SHP77 treated with DMSO at 0.1 percent for 48 hours (cell line): ENCODE measurements around the gene CDIPT.
A peak's percentile ranks its signal among the peaks of the same experiment; 100 is the strongest.
"Not testable (repeated sequence)": the region's sequence is repeated elsewhere in the genome, so short reads cannot be mapped to it uniquely, and the experiment has no call there.

Experiments used
- DNase-seq: peaks from one replicate; lab custom pipeline; 2025; lab: John Stamatoyannopoulos, UW

Gene CDIPT

GRCh38 chr16:29858149-29858849 lies 4.7 kb downstream of the CDIPT start:
- no peak for DNase-seq

DNA sequence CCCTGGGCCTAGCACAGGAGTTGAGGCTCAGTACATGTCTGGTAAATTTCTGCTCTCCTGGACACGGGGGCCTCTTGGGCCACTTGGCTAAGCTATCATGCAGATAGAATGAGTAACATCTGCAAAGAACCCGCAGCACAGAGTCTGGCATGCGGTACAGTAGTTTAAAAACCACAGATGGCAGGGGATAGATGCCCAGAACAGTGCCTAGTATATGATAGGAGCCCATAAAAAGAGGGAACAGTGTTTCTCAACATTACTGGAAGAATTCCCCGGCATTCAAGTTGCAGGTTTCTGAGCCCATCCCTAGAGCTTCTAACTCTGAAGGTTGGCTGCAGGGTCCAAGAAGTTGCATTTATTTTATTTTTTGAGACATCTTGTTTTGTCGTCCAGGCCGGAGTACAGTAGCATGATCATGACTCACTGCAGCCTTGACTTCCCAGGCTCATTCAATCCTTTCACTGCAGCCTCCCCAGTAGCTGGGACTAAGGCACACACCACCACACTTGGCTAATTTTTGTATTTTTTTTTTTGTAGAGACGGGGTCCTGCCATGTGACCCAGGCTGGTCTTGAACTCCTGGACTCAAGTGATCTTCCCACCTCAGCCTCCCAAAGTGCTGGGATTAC lies 5.8 kb downstream of the CDIPT start:
- no peak for DNase-seq

GRCh38 chr16:29854520-29855100 lies 8.4 kb downstream of the CDIPT start:
- DNase-seq: no peak

- DNase-seq: no peak
These were observed 10.4 kb downstream of the CDIPT start for GRCh38 chr16:29852654-29853053.

GRCh38 chr16:29850998-29851397 lies 12.0 kb downstream of the CDIPT start:
- no peak for DNase-seq

DNA sequence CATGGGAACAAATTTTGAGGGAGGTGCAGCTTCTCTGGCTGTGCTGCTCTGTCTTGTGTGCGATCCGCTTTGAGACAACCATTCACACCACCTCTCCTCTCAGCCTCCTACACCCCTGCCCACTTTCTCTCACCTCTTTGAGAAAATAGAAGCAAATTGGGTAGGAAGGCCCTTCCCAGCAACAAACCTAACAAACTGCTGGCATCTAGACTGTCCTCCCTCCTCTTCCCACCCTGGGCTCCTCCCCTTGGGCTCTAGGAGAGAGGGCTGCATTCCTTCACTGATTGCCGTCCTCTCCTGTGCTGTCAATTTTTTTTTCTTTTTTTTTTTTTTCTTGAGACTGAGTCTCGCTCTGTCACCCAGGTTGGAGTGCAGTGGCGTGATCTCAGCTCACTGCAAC lies 13.5 kb downstream of the CDIPT start:
- no peak for DNase-seq

GRCh38 chr16:29848420-29849297 lies 14.4 kb downstream of the CDIPT start:
- DNase-seq: peak; percentile 61

DNA sequence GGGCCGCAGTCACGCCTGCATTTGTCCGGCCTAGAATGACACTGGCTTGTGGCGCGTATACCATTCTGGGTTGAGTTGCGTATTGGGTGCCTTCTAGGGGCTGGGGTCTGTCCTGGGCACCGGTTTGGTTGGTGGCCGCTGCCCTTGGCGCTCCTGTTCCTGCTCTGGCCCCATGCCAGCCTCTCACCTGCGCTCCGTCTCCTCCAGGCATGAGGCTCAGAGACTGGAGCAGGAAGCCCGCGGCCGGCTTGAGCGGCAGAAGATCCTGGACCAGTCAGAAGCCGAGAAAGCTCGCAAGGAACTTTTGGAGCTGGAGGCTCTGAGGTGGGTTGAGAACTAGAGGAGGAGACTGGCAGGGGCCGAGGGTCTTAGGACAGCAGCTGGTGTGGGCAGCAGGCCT lies 17.4 kb downstream of the CDIPT start:
- no peak for DNase-seq

GRCh38 chr16:29844575-29845331 lies 18.3 kb downstream of the CDIPT start:
- no peak for DNase-seq

DNA sequence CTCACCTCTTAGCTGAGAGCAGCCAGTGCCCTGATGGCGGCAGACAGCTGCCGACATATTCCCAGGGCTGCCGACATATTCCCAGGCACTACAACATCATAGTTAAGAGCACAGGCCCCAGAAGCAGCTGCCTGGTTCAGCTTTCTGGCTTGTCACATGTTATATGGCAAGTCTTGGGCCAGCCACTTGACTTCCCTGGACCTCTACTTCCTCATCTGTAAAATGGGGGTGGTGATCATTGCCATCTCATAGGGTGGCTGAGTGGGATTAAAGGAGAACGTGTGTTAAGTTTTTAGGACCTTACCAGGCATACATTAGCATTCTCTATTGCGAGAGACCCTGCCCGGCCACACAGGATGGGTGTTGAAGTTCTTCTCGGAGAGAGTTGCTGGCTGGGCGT lies 19.1 kb downstream of the CDIPT start:
- DNase-seq: no peak

- no peak for DNase-seq
These were observed 20.2 kb downstream of the CDIPT start for GRCh38 chr16:29842732-29843346.

DNA sequence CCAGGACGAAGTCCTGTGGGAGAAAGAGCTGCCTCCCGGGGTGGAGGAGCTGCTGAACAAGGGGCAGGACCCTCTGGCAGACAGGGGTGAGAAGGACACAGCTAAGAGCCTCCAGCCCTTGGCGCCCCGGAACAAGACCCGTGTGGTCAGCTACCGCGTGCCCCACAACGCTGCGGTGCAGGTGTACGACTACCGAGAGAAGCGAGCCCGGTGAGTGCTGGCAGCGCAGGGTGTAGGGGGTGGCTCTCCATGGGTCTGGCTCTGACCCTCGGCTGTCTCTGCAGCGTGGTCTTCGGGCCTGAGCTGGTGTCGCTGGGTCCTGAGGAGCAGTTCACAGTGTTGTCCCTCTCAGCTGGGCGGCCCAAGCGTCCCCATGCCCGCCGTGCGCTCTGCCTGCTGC lies 21.4 kb downstream of the CDIPT start:
- no peak for DNase-seq

DNA sequence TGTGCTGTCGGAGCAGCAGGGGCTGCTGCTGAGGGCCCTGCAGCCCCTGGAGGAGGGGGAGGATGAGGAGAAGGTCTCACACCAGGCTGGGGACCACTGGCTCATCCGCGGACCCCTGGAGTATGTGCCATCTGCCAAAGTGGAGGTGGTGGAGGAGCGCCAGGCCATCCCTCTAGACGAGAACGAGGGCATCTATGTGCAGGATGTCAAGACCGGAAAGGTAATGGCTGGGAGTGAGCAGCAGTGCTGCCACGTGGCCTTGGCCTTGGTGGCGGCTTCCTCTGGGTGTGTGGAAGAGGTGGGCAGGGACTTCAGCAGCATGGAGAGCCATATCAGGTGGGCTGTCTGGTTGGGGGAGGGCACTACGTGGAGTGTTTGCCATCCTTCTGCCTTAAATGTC lies 22.8 kb downstream of the CDIPT start:
- DNase-seq: no peak

GRCh38 chr16:29839822-29840221 lies 23.2 kb downstream of the CDIPT start:
- DNase-seq: no peak

- DNase-seq: no peak
These were observed 25.2 kb downstream of the CDIPT start for GRCh38 chr16:29837841-29838240.

- DNase-seq: no peak
These were observed 26.4 kb downstream of the CDIPT start for GRCh38 chr16:29836623-29837022.

GRCh38 chr16:29835926-29836325 lies 27.1 kb downstream of the CDIPT start:
- no peak for DNase-seq

DNA sequence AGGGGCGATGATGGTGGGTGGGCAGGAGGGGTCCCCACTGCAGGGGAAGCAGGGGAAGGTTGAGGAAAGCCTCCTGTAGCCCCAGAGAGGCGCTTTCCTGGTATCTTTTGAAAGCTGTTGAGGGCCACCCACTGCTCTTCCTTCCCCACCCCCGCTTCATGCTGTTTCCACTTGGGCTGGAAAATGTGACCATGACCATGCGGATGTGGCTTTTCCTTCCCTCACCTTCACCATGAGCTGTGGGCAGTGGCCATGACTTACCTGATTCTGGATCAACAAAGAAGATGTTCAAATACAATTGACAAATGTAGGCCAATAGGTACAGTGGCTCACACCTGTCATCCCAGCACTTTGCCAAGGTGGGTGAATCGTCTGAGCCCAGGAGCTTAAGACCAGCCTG lies 28.9 kb downstream of the CDIPT start:
- DNase-seq: no peak

- not testable (repeated sequence) for DNase-seq
These were observed 29.8 kb downstream of the CDIPT start for GRCh38 chr16:29833219-29833618.

DNA sequence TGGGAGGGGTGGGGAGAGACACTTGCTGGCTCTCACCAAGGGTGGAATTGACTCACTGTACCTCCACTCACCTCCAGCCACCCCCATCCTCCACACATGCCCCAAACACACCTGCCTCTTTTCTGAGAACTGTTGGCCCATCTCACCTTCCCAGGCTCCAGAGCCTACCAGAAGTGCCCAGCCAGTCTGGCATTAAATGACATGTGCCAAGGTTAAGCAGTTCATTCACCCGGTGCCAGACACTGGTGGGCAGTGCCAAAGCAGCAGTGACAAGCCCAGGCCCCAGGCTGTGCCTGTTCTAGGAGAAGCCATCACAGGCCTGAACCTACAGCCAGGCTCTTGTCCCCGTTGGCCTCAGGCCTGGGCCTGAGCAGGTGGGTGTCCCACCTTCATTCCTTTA lies 31.5 kb downstream of the CDIPT start:
- no peak for DNase-seq

DNA sequence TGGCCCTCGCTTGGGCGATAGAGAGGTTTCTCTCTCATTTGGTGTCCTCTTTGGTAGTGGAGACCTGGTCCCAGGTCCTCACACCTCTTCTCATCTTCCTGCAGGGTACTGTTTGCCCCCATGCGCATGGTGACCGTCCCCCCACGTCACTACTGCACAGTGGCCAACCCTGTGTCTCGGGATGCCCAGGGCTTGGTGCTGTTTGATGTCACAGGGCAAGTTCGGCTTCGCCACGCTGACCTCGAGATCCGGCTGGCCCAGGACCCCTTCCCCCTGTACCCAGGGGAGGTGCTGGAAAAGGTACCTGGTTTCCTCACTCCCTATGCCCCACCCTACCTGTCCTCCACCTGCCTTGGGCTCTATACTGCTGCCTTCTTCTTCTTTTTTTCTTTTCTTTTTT lies 32.3 kb downstream of the CDIPT start:
- no peak for DNase-seq

GRCh38 chr16:29826342-29826695 lies 36.7 kb downstream of the CDIPT start:
- no peak for DNase-seq
